Lower lobe of right lung (tissue), 2 donors: ENCODE measurements around the gene SPATS2. TPM values are rescaled to one million over a fixed set of nuclear protein-coding genes. Genes with fewer than 3 reads are reported as not detected.
"Not testable (repeated sequence)": the region's sequence is repeated elsewhere in the genome, so short reads cannot be mapped to it uniquely, and the experiment has no call there.

Source experiments
- ATAC-seq, 2 donors: fragments of 200-7000 bp; cut with Tn5 transposase; one replicate each; pipeline ENCODE4 v1.9.1; 2020 to 2022; ENCODE audit warnings: mild to moderate bottlenecking in 2 of 2, moderate library complexity in 2 of 2
- DNase-seq: peaks from one replicate; pipeline ENCODE4 v3.0.0-alpha.2; 2020
- H3K27ac ChIP-seq: fragments of 200-600 bp; one replicate; pipeline ENCODE4 v1.8.0; 2022
- H3K27me3 ChIP-seq: fragments of 200-600 bp; one replicate; pipeline ENCODE4 v1.8.0; 2022; ENCODE audit warnings: low read depth
- H3K36me3 ChIP-seq: fragments of 200-600 bp; one replicate; pipeline ENCODE4 v1.8.0; 2022; ENCODE audit warnings: mild to moderate bottlenecking
- H3K4me1 ChIP-seq: fragments of 200-600 bp; one replicate; pipeline ENCODE4 v1.8.0; 2022
- H3K4me3 ChIP-seq: fragments of 200-600 bp; one replicate; pipeline ENCODE4 v1.8.0; 2022; ENCODE audit warnings: mild to moderate bottlenecking
- H3K9me3 ChIP-seq: fragments of 200-600 bp; one replicate; pipeline ENCODE4 v1.8.0; 2022
- intact Hi-C: fragments of 100-400 bp; cut with DNase I; formaldehyde crosslinking; loops from one replicate; pipeline ENCODE4 v1.11.0; 2022
- long read RNA-seq: library from polyadenylated mRNA; unstranded; transcript quantifications from one replicate; pipeline ENCODE4 v2.0.0, GENCODE V29; 2021
- total RNA-seq: library from RNA; stranded (reverse); fragmentation: NEBNext Ultra II Directional; extraction: Animal tissue kit (Norgen Biotek cat#: 25700); gene quantifications from one replicate; pipeline ENCODE4 v1.2.1, GENCODE V29; 2021
- TF ChIP-seq, protein P1 (sequence below): fragments of 200-600 bp; IDR thresholded peaks from one replicate; pipeline ENCODE4 v1.8.0; 2022; ENCODE audit warnings: antibody characterized with exemption, mild to moderate bottlenecking
- donor health status: DM: no; HTN: yes; CAD: no; lungs with severe emphysema.

The SPATS2 gene
- total RNA-seq = 17.3 TPM
- long read RNA-seq, transcript SPATS2-201 (13 exons, 3,158 nt) = major isoform, 8 of 33 reads
- long read RNA-seq, partial matches to known transcripts = 1 of 33 reads
- long read RNA-seq, other reads (novel, unspliced or antisense) = 15 of 33 reads

DNA sequence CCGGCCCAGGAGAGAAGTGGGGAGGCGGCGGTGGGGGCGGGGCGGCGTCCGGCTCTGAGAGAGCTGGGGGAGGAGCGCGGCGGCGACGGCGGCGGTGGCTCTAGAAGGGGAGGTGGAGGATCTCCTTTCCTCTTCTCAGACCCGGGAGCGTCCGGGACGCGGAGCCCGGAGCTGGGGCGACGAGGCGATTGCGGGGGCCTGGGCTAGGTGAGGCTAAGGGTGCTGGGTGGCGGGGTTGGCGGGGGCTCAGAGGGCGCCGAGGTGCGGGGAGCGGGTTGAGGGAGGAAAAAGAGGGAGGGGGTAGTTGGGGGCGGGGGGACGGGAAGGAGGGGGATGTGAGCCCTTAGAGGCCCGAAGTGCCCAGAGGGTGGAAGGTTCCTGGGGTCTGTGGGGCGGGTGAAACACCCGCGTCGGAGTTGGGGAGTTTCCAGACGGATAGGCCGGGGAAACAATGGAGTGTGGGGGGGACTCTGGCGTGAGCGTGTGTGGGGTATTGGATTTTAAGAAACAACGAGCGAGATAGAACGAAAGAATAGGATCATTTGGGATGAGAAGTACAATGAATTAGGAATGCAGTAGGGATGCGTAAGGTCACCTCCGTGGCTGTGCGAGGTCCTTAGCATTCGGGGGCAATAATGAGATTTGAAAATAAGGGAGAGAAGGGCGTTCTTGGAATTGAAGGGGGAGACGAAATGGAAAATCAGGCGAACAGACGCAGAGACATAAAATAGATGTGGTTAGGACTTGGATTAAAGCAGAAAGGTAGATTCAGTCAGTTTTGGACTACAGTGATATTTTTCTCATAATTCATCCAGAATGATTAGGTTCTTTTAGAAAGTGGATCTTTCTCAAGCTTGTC, at the start of gene SPATS2:
Gene SPATS2 (plus strand): TSS at position 82 of the 859 bp plus-strand sequence. CDS start 93,551 bp downstream, outside the sequence.
- H3K4me1 ChIP-seq = peaks cover 25% of the 10 kb centered on the region
- no peaks in the 10 kb centered on the region for H3K36me3 ChIP-seq
- peak within 1 kb of the TSS; percentile 91 for H3K27ac ChIP-seq
- TF ChIP-seq, protein P1, sequence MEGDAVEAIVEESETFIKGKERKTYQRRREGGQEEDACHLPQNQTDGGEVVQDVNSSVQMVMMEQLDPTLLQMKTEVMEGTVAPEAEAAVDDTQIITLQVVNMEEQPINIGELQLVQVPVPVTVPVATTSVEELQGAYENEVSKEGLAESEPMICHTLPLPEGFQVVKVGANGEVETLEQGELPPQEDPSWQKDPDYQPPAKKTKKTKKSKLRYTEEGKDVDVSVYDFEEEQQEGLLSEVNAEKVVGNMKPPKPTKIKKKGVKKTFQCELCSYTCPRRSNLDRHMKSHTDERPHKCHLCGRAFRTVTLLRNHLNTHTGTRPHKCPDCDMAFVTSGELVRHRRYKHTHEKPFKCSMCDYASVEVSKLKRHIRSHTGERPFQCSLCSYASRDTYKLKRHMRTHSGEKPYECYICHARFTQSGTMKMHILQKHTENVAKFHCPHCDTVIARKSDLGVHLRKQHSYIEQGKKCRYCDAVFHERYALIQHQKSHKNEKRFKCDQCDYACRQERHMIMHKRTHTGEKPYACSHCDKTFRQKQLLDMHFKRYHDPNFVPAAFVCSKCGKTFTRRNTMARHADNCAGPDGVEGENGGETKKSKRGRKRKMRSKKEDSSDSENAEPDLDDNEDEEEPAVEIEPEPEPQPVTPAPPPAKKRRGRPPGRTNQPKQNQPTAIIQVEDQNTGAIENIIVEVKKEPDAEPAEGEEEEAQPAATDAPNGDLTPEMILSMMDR = no peak
- peak within 1 kb of the TSS; percentile 79 for H3K4me3 ChIP-seq
- H3K9me3 ChIP-seq = no peaks in the 10 kb centered on the region
- peak; percentile 94 for DNase-seq
- no peaks in the 10 kb centered on the region for H3K27me3 ChIP-seq
- ATAC-seq = peak; percentile 1 to 25
- intact Hi-C loops = no loop called here

DNA sequence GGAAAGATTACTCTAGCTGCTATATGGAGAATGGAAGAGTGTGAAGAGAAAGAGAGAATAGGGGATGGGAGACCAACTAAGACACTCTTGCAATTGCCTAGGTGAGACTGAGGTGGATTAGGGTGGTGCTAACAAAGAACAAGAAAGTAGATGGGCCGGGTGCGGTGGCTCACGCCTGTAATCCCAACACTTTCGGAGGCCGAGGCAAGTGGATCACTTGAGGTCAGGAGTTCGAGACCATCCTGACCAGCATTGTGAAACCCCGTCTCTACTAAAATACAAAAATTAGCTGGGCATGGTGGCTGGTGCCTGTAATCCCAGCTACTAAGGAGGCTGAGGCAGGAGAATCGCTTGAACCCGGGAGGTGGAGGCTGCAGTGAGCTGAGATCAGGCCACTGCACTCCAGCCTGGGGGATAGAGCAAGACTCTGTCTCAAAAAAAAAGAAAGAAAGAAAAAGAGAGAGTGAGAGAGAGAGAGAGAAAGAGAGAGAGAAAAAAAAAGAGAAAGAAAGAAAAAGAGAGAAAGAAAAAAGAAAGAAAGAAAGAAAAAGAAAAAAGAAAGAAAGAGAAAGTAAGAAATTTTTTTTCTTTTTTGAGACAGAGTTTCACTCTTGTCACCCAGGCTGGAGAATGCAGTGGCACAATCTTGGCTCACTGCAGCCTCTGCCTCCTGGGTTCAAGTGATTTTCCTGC, 46.7 kb upstream of the SPATS2 start:
- DNase-seq, H3K27me3 ChIP-seq, H3K4me3 ChIP-seq, H3K36me3 ChIP-seq, ATAC-seq, H3K27ac ChIP-seq, intact Hi-C loops, H3K9me3 ChIP-seq: not testable (repeated sequence)
- H3K4me1 ChIP-seq = peaks cover 16% of the 10 kb centered on the region

DNA sequence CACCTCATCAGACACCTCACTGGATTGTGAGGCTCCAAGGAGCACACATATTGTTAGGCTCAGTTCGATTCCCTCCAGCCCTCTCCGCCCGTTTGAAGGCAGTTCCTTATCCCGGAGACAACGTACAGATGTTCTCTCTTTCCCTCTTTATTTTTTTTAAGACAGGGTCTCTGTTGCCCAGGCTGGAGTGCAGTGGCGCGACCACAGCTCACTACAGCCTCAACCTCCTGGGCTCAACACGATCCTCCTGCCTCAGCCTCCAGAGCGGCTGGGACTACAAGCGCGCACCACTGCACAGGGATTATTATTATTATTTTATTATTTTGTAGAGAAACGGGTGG, 44.9 kb upstream of the SPATS2 start:
- H3K9me3 ChIP-seq = no peaks in the 10 kb centered on the region
- no peaks in the 10 kb centered on the region for H3K36me3 ChIP-seq
- H3K4me1 ChIP-seq = peaks cover 16% of the 10 kb centered on the region
- intact Hi-C loops = no loop called here
- H3K4me3 ChIP-seq = peak overlapping the region; percentile 80
- ATAC-seq (no peak), DNase-seq (no peak)
- H3K27ac ChIP-seq = peak overlapping the region; percentile 74
- H3K27me3 ChIP-seq = no peaks in the 10 kb centered on the region
- TF ChIP-seq, protein P1 = no peak

DNA sequence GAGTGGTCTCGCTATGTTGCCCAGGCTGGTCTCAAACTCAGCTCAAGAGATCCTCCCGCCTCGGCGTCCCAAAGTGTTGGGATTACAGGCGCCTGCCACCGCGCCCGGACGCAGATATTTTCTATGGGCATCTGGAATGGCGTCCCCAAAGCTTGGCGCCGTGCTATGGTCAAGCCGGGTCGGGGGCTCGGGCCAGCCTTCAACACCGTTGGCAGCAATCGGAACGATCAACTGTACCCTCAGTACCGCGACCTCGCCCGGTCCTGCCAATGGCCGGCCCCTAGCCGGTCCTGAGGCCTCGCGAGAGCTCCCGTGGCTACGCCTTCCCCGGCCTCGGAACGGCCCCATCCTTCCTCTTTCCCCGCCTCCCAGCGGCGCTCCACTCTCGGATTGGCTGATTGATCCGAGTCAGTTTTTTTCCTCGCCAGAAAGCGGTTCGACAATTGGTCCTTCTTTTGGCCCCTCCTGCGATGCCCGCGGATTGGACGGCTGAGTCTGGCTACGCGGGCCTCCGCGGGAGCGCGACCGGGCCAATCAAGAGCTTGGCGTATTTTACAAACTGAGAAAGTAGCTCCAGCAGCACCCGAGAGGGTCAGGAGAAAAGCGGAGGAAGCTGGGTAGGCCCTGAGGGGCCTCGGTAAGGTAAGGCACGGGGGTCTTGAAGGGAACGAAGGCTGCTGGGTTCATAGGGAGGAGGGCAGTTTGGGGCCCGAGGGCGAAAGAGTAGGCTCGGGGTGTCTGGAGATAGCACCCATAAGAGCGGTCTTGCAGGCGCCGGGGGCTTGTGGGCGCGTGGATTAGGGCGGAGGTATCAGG, 44.3 kb upstream of the SPATS2 start, which contains the start of gene TROAP:
Gene TROAP (plus strand): TSS at position 548 of the 816 bp plus-strand sequence. CDS start 354 bp downstream, outside the sequence.
- intact Hi-C loops = no loop called here
- peak; percentile 100 for ATAC-seq
- Histone ChIP-seq H3K4me3 (peak within 1 kb of the TSS; percentile 80), H3K4me1 (peaks cover 16% of the 10 kb centered on the region), H3K36me3 (no peaks in the 10 kb centered on the region), H3K27me3 (no peaks in the 10 kb centered on the region), H3K27ac (peak within 1 kb of the TSS; percentile 74), H3K9me3 (no peaks in the 10 kb centered on the region)
- DNase-seq = peak; percentile 98
- TF ChIP-seq, protein P1 = no peak

DNA sequence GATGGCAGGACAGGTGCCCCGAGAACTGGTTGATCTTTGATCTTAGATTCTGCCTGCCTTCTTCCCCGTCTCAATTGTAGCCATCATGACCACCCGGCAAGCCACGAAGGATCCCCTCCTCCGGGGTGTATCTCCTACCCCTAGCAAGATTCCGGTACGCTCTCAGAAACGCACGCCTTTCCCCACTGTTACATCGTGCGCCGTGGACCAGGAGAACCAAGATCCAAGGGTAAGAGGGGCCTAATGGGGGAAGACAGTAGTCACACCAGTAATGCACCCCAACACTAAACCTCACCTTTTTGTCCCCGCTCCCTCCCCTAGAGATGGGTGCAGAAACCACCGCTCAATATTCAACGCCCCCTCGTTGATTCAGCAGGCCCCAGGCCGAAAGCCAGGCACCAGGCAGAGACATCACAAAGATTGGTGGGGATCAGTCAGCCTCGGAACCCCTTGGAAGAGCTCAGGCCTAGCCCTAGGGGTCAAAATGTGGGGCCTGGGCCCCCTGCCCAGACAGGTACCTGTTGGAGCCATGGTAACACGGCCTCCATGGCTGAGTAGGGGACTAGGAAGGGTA, 43.7 kb upstream of the SPATS2 start:
- DNase-seq (no peak), ATAC-seq (no peak)
- Histone ChIP-seq H3K27me3 (no peaks in the 10 kb centered on the region), H3K36me3 (no peaks in the 10 kb centered on the region), H3K27ac (no peak overlapping the region), H3K4me3 (peak overlapping the region; percentile 80), H3K4me1 (peaks cover 16% of the 10 kb centered on the region), H3K9me3 (no peaks in the 10 kb centered on the region)
- TF ChIP-seq, protein P1 = no peak
- intact Hi-C loops = no loop called here
